Adrenal gland (tissue), 5 donors: ENCODE measurements around the gene INPP5A.
A peak's percentile ranks its signal among the peaks of the same experiment; 100 is the strongest.

Source experiments
- CTCF ChIP-seq, 6 experiments: fragments of 450-650 bp in 4 of 6; fragments of 200-600 bp in 2 of 6; sonication (generic) in 1 of 6; IDR thresholded peaks; 1 replicate in 5 of 6; 2 replicates in 1 of 6; pipeline versions ENCODE4 v1.5.1 to v1.8.0; 2016 to 2021; ENCODE audit warnings: antibody characterized with exemption in 6 of 6, mild to moderate bottlenecking in 2 of 6, moderate library complexity in 1 of 6
- POLR2A ChIP-seq, 2 donors: fragments of 450-650 bp; IDR thresholded peaks; one replicate each; pipeline ENCODE4 v1.6.1; 2017; ENCODE audit warnings: antibody characterized with exemption in 2 of 2, mild to moderate bottlenecking in 2 of 2, moderate library complexity in 1 of 2
- donor health status: DM: no; HTN: no; CAD: no.

GRCh38 chr10:132539894-132540293, 2.3 kb downstream of the INPP5A start:
- no peak for TF ChIP-seq CTCF (IDR thresholded peaks at IDR 0.05)
- peak in 1 of 2 donors; percentile 3 for TF ChIP-seq POLR2A (IDR thresholded peaks at IDR 0.05)
